SK-N-SH (cell line): ENCODE measurements around the gene GNPTAB. TPM values are rescaled to one million over a fixed set of nuclear protein-coding genes. Genes with fewer than 3 reads are reported as not detected.

ENCODE experiments used
- CTCF ChIA-PET: fragments of 300-600, 350-600 bp; formaldehyde crosslinking; extraction: SDS; loops from one replicate; lab custom pipeline; 2021; lab: Yijun Ruan, JAX
- POLR2A ChIA-PET: fragments of 350-600 bp; sonication (Branson Sonifier 250); formaldehyde crosslinking; extraction: SDS; loops from one replicate; lab custom pipeline; 2020; ENCODE audit warnings: antibody characterized with exemption, inconsistent platforms; lab: Yijun Ruan, JAX
- DNase-seq: peaks from one replicate; pipeline ENCODE4 v3.0.0; 2012
- H2AFZ ChIP-seq: fragments of 200-600 bp; sonication (generic); 2 replicates; pipeline ENCODE4 v1.8.1; 2016; ENCODE audit warnings: antibody characterized with exemption, mild to moderate bottlenecking, low read depth
- H3F3A ChIP-seq: fragments of 200-600 bp; sonication (generic); replicated peaks from 2 replicates; pipeline ENCODE3; 2016; ENCODE audit warnings: antibody characterized with exemption, mild to moderate bottlenecking; ENCODE audit not compliant: insufficient read depth
- H3K27ac ChIP-seq, 2 experiments: fragments of 200-500 bp in 1 of 2; fragments of 200-600 bp in 1 of 2; sonication (Bioruptor generic) in 1 of 2; sonication (generic), shearing (Covaris generic) in 1 of 2; 2 replicates each; pipeline versions ENCODE4 v1.5.1 to v1.6.1; 2014 to 2016; ENCODE audit warnings: low read depth in 2 of 2, inconsistent platforms in 1 of 2, low read length in 1 of 2, mild to moderate bottlenecking in 1 of 2, mixed read lengths in 1 of 2
- H3K27me3 ChIP-seq: fragments of 200-600 bp; sonication (generic), shearing (Covaris generic); 2 replicates; pipeline ENCODE4 v1.6.1; 2016; ENCODE audit warnings: mixed run types; ENCODE audit not compliant: insufficient read depth
- H3K36me3 ChIP-seq, 2 experiments: fragments of 200-500 bp in 1 of 2; fragments of 200-600 bp in 1 of 2; sonication (Bioruptor generic) in 1 of 2; sonication (generic) in 1 of 2; replicated peaks in 1 of 2; 2 replicates each; pipeline versions ENCODE3 to v1.5.1; 2014 to 2016; ENCODE audit warnings: low read length in 1 of 2, mild to moderate bottlenecking in 1 of 2; ENCODE audit not compliant: insufficient read depth in 2 of 2, control insufficient read depth in 1 of 2
- H3K4me1 ChIP-seq, 2 experiments: fragments of 200-500 bp in 1 of 2; fragments of 200-600 bp in 1 of 2; sonication (Bioruptor generic) in 1 of 2; sonication (generic), shearing (Covaris generic) in 1 of 2; 2 replicates each; pipeline versions ENCODE4 v1.5.1 to v1.6.1; 2014 to 2016; ENCODE audit warnings: low read depth in 1 of 2, low read length in 1 of 2, mixed run types in 1 of 2; ENCODE audit not compliant: insufficient read depth in 2 of 2, control insufficient read depth in 1 of 2
- H3K4me2 ChIP-seq: fragments of 200-600 bp; sonication (generic), shearing (Covaris generic); 2 replicates; pipeline ENCODE4 v1.6.1; 2017; ENCODE audit warnings: mixed run types
- H3K4me3 ChIP-seq, 2 experiments: fragments of 200-500 bp in 1 of 2; fragments of 200-600 bp in 1 of 2; sonication (Bioruptor generic) in 1 of 2; sonication (generic), shearing (Covaris generic) in 1 of 2; 2 replicates each; pipeline versions ENCODE4 v1.5.1 to v1.8.1; 2014 to 2016; ENCODE audit warnings: low read depth in 2 of 2, inconsistent platforms in 1 of 2, low read length in 1 of 2, mild to moderate bottlenecking in 1 of 2, mixed read lengths in 1 of 2, moderate library complexity in 1 of 2
- H3K79me2 ChIP-seq: fragments of 200-600 bp; sonication (generic); 2 replicates; pipeline ENCODE4 v1.8.1; 2017; ENCODE audit warnings: mild to moderate bottlenecking; ENCODE audit not compliant: insufficient read depth
- H3K9ac ChIP-seq: fragments of 200-600 bp; sonication (generic); 2 replicates; pipeline ENCODE4 v1.6.1; 2017; ENCODE audit warnings: mixed run types
- H3K9me2 ChIP-seq: fragments of 200-600 bp; sonication (generic); 2 replicates; pipeline ENCODE4 v1.6.1; 2017; ENCODE audit warnings: mixed run types
- H3K9me3 ChIP-seq: fragments of 200-600 bp; sonication (generic); 2 replicates; pipeline ENCODE4 v1.6.1; 2017; ENCODE audit warnings: mixed run types, mild to moderate bottlenecking, moderate library complexity
- H4K20me1 ChIP-seq: fragments of 200-600 bp; sonication (generic); 2 replicates; pipeline ENCODE4 v1.6.1; 2017; ENCODE audit warnings: mild to moderate bottlenecking, mixed run types; ENCODE audit not compliant: insufficient read depth
- CHD2 ChIP-seq: fragments of 150-350 bp; IDR thresholded peaks from 2 replicates; pipeline ENCODE4 v1.6.1; 2018; ENCODE audit warnings: low read length; ENCODE audit not compliant: partially characterized antibody
- EP300 ChIP-seq, 2 experiments: IDR thresholded peaks; 2 replicates each; pipeline versions ENCODE4 v1.4.0 to v1.6.1; 2012; ENCODE audit warnings: borderline replicate concordance in 1 of 2, low read depth in 1 of 2, low read length in 1 of 2
- EZH2phosphoT487 ChIP-seq: fragments of 200-600 bp; sonication (generic); IDR thresholded peaks from 2 replicates; pipeline ENCODE4 v1.6.1; 2017; ENCODE audit warnings: low read depth, mixed run types, mild to moderate bottlenecking, antibody characterized with exemption, moderate library complexity, borderline replicate concordance
- FOSL2 ChIP-seq: IDR thresholded peaks from 2 replicates; pipeline ENCODE4 v1.4.0; 2012; ENCODE audit warnings: low read depth, mild to moderate bottlenecking, moderate library complexity, borderline replicate concordance
- GABPA ChIP-seq: IDR thresholded peaks from 2 replicates; pipeline ENCODE4 v1.4.0; 2012; ENCODE audit warnings: low read depth, mild to moderate bottlenecking
- GATA2 ChIP-seq: sonication (generic); formaldehyde crosslinking; IDR thresholded peaks from 2 replicates; pipeline ENCODE4 v1.5.0; 2020; ENCODE audit warnings: mild to moderate bottlenecking, missing genetic modification reagents
- MXI1 ChIP-seq: IDR thresholded peaks from 2 replicates; pipeline ENCODE4 v1.6.1; 2012; ENCODE audit warnings: mild to moderate bottlenecking, low read depth, low read length, improper control_type of control experiment
- RAD21 ChIP-seq: IDR thresholded peaks from 2 replicates; pipeline ENCODE4 v1.6.1; 2012; ENCODE audit warnings: mild to moderate bottlenecking, low read length
- RCOR1 ChIP-seq: fragments of 150-350 bp; IDR thresholded peaks from 2 replicates; pipeline ENCODE4 v1.6.1; 2017; ENCODE audit warnings: antibody characterized with exemption, low read length
- SMC3 ChIP-seq: IDR thresholded peaks from 2 replicates; pipeline ENCODE4 v1.6.1; 2012; ENCODE audit warnings: low read depth, low read length, improper control_type of control experiment
- TCF12 ChIP-seq: IDR thresholded peaks from 2 replicates; pipeline ENCODE4 v1.4.0; 2012
- TEAD4 ChIP-seq: IDR thresholded peaks from 2 replicates; pipeline ENCODE4 v1.4.0; 2012; ENCODE audit warnings: mild to moderate bottlenecking, borderline replicate concordance; ENCODE audit not compliant: insufficient read depth
- WGBS: methylation state at CpG from one replicate; pipeline ENCODE4 v1.1.6; 2017; ENCODE audit warnings: low lambda C conversion rate; 5-methylcytosine and 5-hydroxymethylcytosine counted together
- polyA plus RNA-seq, 3 experiments: library from polyadenylated mRNA; depleted of rRNA; stranded (reverse); fragments of >200 nt; gene quantifications; 2 replicates each; pipeline ENCODE4 v1.2.3, GENCODE V29; 2012
- TF ChIP-seq, protein P1 (sequence below): IDR thresholded peaks from 2 replicates; pipeline ENCODE4 v1.4.0; 2012; ENCODE audit warnings: low read depth, borderline replicate concordance
- TF ChIP-seq, protein P2 (sequence below): IDR thresholded peaks from 2 replicates; pipeline ENCODE4; 2012
- TF ChIP-seq, protein P3 (sequence below): IDR thresholded peaks from 2 replicates; pipeline ENCODE4 v1.4.0; 2012; ENCODE audit warnings: low read depth
- TF ChIP-seq, protein P4 (sequence below): IDR thresholded peaks from 2 replicates; pipeline ENCODE4 v1.4.0; 2012; ENCODE audit warnings: low read depth, borderline replicate concordance

Gene GNPTAB
- polyA plus RNA-seq, 1 of the 3 experiments (the other 2 are of a cell fraction) = 18.8 TPM

DNA sequence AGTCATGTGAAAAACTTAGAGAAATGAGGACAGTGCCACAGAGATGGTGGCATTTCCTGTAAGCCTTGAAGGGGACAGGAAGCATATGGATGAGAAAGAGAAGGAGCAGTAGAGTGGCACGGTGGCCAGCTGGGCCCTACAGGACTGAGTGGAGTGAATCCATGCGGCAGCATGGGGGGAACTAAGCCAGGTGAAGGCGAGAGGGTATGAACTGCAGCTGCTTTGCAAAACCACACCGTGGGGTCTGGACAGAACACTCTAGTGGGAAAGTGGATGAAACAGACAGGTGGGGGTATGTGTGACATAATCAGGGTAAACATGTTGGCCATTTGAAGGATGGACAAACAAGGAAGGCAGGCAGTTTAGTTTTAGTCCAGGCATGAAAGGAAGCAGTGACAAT is 81.1 kb downstream of the GNPTAB start:
- DNase-seq = no peak
- H3K4me3 ChIP-seq = no peak overlapping the region
- H2AFZ ChIP-seq = no peak overlapping the region
- H3K27me3 ChIP-seq = no peaks in the 10 kb centered on the region
- CTCF ChIA-PET = no interaction called here
- peaks cover 0 to 4% of the 10 kb centered on the region in 2 experiments; a peak in 1 of 4 replicates for H3K4me1 ChIP-seq
- TF ChIP-seq RAD21 (no peak), FOSL2 (no peak), EP300 (IDR thresholded peaks at IDR 0.05; ENCODE audit: borderline replicate concordance in 1 of 2, low read depth in 1 of 2, low read length in 1 of 2) (no peak), EZH2phosphoT487 (no peak), TEAD4 (no peak), GATA2 (CRISPR knock-in tag) (no peak)
- TF ChIP-seq, protein P1, sequence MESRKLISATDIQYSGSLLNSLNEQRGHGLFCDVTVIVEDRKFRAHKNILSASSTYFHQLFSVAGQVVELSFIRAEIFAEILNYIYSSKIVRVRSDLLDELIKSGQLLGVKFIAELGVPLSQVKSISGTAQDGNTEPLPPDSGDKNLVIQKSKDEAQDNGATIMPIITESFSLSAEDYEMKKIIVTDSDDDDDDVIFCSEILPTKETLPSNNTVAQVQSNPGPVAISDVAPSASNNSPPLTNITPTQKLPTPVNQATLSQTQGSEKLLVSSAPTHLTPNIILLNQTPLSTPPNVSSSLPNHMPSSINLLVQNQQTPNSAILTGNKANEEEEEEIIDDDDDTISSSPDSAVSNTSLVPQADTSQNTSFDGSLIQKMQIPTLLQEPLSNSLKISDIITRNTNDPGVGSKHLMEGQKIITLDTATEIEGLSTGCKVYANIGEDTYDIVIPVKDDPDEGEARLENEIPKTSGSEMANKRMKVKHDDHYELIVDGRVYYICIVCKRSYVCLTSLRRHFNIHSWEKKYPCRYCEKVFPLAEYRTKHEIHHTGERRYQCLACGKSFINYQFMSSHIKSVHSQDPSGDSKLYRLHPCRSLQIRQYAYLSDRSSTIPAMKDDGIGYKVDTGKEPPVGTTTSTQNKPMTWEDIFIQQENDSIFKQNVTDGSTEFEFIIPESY = no peak
- TF ChIP-seq, all 33 proteins: peak for 0
- H4K20me1 ChIP-seq = no peaks in the 10 kb centered on the region
- no peaks in the 10 kb centered on the region for H3F3A ChIP-seq
- WGBS = 86% methylated on average over 4 of the region's 4 CpGs
- no peaks in the 10 kb centered on the region for H3K79me2 ChIP-seq
- POLR2A ChIA-PET = no interaction called here
- H3K9ac ChIP-seq = no peak overlapping the region
- H3K9me3 ChIP-seq = no peaks in the 10 kb centered on the region
- H3K27ac ChIP-seq = no peak overlapping the region
- peaks cover 18 to 34% of the 10 kb centered on the region in 2 experiments for H3K36me3 ChIP-seq
- no peaks in the 10 kb centered on the region for H3K9me2 ChIP-seq
- no peak overlapping the region for H3K4me2 ChIP-seq

DNA sequence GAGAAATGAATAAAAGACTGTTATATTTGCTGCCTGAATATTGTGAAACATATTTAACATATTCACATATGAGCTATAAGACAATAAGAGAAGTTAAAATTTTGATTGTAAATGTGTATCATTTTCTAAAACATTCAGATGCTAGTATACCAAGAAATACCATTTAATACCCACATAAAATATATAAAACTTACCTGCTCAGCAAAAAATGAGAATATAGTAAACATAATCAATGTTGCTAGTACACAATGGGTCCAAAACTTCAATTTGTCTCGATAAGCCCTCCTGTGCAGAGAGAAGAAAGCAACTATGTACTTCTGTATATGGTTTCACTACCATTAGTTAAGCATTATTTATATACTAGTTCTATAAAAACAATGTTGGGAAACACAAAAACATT is 81.9 kb downstream of the GNPTAB start:
- Histone ChIP-seq H3K27ac (no peak overlapping the region), H4K20me1 (no peaks in the 10 kb centered on the region), H3F3A (no peaks in the 10 kb centered on the region), H3K36me3 (peaks cover 23 to 35% of the 10 kb centered on the region in 2 experiments), H3K4me1 (peaks cover 0 to 4% of the 10 kb centered on the region in 2 experiments; a peak in 2 of 4 replicates), H3K9me2 (no peaks in the 10 kb centered on the region), H3K79me2 (no peaks in the 10 kb centered on the region), H2AFZ (no peak overlapping the region), H3K4me2 (no peak overlapping the region), H3K9me3 (no peaks in the 10 kb centered on the region), H3K9ac (no peak overlapping the region), H3K4me3 (no peak overlapping the region), H3K27me3 (no peaks in the 10 kb centered on the region)
- no peak for DNase-seq
- 93% methylated on average over 1 of the region's 1 CpG for WGBS
- ChIA-PET POLR2A (no interaction called here), CTCF (interaction anchor here (0.6 to 3.7 kb wide), 3 partner anchors 11 to 26 kb away, joined by 3 to 18 read pairs (median 4); no protein-coding TSS in a partner anchor)
- TF ChIP-seq GABPA (no peak), RAD21 (no peak), RCOR1 (no peak), EZH2phosphoT487 (no peak), TCF12 (no peak), SMC3 (no peak), MXI1 (no peak), CHD2 (no peak)
- TF ChIP-seq, protein P2, sequence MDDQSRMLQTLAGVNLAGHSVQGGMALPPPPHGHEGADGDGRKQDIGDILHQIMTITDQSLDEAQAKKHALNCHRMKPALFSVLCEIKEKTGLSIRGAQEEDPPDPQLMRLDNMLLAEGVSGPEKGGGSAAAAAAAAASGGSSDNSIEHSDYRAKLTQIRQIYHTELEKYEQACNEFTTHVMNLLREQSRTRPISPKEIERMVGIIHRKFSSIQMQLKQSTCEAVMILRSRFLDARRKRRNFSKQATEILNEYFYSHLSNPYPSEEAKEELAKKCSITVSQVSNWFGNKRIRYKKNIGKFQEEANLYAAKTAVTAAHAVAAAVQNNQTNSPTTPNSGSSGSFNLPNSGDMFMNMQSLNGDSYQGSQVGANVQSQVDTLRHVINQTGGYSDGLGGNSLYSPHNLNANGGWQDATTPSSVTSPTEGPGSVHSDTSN = no peak
- TF ChIP-seq, protein P3, sequence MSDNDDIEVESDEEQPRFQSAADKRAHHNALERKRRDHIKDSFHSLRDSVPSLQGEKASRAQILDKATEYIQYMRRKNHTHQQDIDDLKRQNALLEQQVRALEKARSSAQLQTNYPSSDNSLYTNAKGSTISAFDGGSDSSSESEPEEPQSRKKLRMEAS = no peak
- TF ChIP-seq, protein P4, sequence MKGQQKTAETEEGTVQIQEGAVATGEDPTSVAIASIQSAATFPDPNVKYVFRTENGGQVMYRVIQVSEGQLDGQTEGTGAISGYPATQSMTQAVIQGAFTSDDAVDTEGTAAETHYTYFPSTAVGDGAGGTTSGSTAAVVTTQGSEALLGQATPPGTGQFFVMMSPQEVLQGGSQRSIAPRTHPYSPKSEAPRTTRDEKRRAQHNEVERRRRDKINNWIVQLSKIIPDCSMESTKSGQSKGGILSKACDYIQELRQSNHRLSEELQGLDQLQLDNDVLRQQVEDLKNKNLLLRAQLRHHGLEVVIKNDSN = no peak
